ENCODE measurements around the gene HIGD2A. TPM values are rescaled to one million over a fixed set of nuclear protein-coding genes. Genes with fewer than 3 reads are reported as not detected.
A peak's percentile ranks its signal among the peaks of the same experiment; 100 is the strongest.

Gene HIGD2A
- total RNA-seq, 1 experiment from 2014 or later, result 133 TPM

- Histone ChIP-seq H3K4me1 (replicated peaks; ENCODE audit: insufficient read depth) (peaks cover 17% of the 10 kb centered on the region), H3K27me3 (ENCODE audit: insufficient read depth, low read depth) (no peaks in the 10 kb centered on the region), H2AFZ (no peak overlapping the region), H3K9me2 (ENCODE audit: insufficient read depth) (no peaks in the 10 kb centered on the region), H3K4me3 (no peak overlapping the region), H3K27ac (no peak overlapping the region), H3F3A (ENCODE audit: insufficient read depth, low read depth) (peaks cover 25% of the 10 kb centered on the region), H4K20me1 (ENCODE audit: insufficient read depth) (peaks cover 7% of the 10 kb centered on the region), H3K79me2 (ENCODE audit: low read depth) (peaks cover 28% of the 10 kb centered on the region), H3K9me3 (ENCODE audit: insufficient read depth, low read depth) (no peaks in the 10 kb centered on the region), H3K36me3 (ENCODE audit: low read depth) (0 out of 2 replicates have a peak, but pooled peaks cover 9% of the 10 kb centered on the region), H3K4me2 (no peak overlapping the region)
- CTCF ChIA-PET, result no interaction called here
- no TSS peak for BruUV-seq (replicated peaks)
- TF ChIP-seq EZH2 (IDR thresholded peaks at IDR 0.05; ENCODE audit: low read depth) (no peak), CTCF (conservative IDR thresholded peaks at IDR 0.05) (no peak)
- intact Hi-C loops (cut with micrococcal nuclease; ENCODE audit: unreplicated experiment), result no loop called here
- POLR2A ChIA-PET (ENCODE audit: unreplicated experiment), result interaction anchor here (0.6 kb wide), 1 partner anchor 30 kb away, joined by 8 read pairs; no protein-coding TSS in a partner anchor
- peak in 1 of 2 experiments; percentile 31 for DNase-seq
Measured at GRCh38 chr5:176391479-176391878, 2.9 kb downstream of the HIGD2A start.

GRCh38 chr5:176391999-176392398, 3.4 kb downstream of the HIGD2A start:
- peaks cover 23% of the 10 kb centered on the region for H3K79me2 ChIP-seq (ENCODE audit: low read depth)
- CTCF ChIA-PET, result interaction anchor here (0.5 kb wide), 1 partner anchor 884 kb away, joined by 3 read pairs; no protein-coding TSS in a partner anchor

DNA sequence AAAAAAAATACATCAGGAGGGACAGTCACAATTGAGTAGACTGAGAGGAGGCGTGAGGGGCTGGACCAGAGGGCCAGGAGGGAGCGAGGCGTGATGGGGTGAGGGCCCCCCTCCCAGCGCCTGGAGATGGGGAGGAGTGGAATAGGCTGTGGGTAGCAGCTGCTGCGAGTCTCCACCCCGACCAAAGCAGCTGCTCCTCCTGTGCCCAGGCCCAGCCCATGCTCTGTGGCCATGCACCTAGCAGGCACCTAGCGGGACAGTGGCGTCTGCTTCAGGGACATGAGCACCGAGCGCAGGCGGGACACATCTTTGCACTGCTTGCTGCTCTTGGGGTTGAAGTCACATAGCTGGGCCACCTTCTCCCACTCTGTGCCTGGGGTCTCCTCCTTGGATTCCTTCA, 4.0 kb downstream of the HIGD2A start:
- Histone ChIP-seq H3K9me3 (ENCODE audit: insufficient read depth, low read depth) (no peaks in the 10 kb centered on the region), H4K20me1 (ENCODE audit: insufficient read depth) (no peaks in the 10 kb centered on the region), H2AFZ (no peak overlapping the region), H3K4me3 (no peak overlapping the region), H3K36me3 (ENCODE audit: low read depth) (no peaks in the 10 kb centered on the region), H3K27ac (no peak overlapping the region), H3K4me1 (replicated peaks; ENCODE audit: insufficient read depth) (peaks cover 7% of the 10 kb centered on the region), H3K27me3 (ENCODE audit: insufficient read depth, low read depth) (no peaks in the 10 kb centered on the region), H3K4me2 (no peak overlapping the region), H3F3A (ENCODE audit: insufficient read depth, low read depth) (peaks cover 25% of the 10 kb centered on the region), H3K9me2 (ENCODE audit: insufficient read depth) (no peaks in the 10 kb centered on the region), H3K79me2 (ENCODE audit: low read depth) (peaks cover 17% of the 10 kb centered on the region)
- TF ChIP-seq CTCF (conservative IDR thresholded peaks at IDR 0.05), result no peak
- TF ChIP-seq EZH2 (IDR thresholded peaks at IDR 0.05; ENCODE audit: low read depth), result no peak
- ChIA-PET POLR2A (ENCODE audit: unreplicated experiment) (no interaction called here), CTCF (interaction anchor here (0.5 kb wide), 1 partner anchor 883 kb away, joined by 3 read pairs; no protein-coding TSS in a partner anchor)
- BruUV-seq (replicated peaks), result no TSS peak
- peak in 1 of 2 experiments; percentile 17 for DNase-seq
- intact Hi-C loops (cut with micrococcal nuclease; ENCODE audit: unreplicated experiment), result no loop called here

More at GRCh38 chr5:176391999-176392398, 3.4 kb downstream of the HIGD2A start:
- intact Hi-C loops (cut with micrococcal nuclease; ENCODE audit: unreplicated experiment), result no loop called here
- DNase-seq, result no peak
- no TSS peak for BruUV-seq (replicated peaks)
- no peak overlapping the region for H3K4me2 ChIP-seq
- TF ChIP-seq CTCF (conservative IDR thresholded peaks at IDR 0.05) (no peak), EZH2 (IDR thresholded peaks at IDR 0.05; ENCODE audit: low read depth) (no peak)
- POLR2A ChIA-PET (ENCODE audit: unreplicated experiment), result no interaction called here
- no peaks in the 10 kb centered on the region for H3K9me3 ChIP-seq (ENCODE audit: insufficient read depth, low read depth)
- H3K4me3 ChIP-seq, result no peak overlapping the region
- H3K27me3 ChIP-seq (ENCODE audit: insufficient read depth, low read depth), result no peaks in the 10 kb centered on the region
- peaks cover 25% of the 10 kb centered on the region for H3F3A ChIP-seq (ENCODE audit: insufficient read depth, low read depth)
- peaks cover 12% of the 10 kb centered on the region for H3K4me1 ChIP-seq (replicated peaks; ENCODE audit: insufficient read depth)
- H4K20me1 ChIP-seq (ENCODE audit: insufficient read depth), result peaks cover 2% of the 10 kb centered on the region
- H3K27ac ChIP-seq, result no peak overlapping the region
- no peak overlapping the region for H2AFZ ChIP-seq
- no peaks in the 10 kb centered on the region for H3K9me2 ChIP-seq (ENCODE audit: insufficient read depth)
- H3K36me3 ChIP-seq (ENCODE audit: low read depth), result 0 out of 2 replicates have a peak, but pooled peaks cover 3% of the 10 kb centered on the region
